ENCODE data around the gene ABCA12. TPM values are rescaled to one million over a fixed set of nuclear protein-coding genes. Genes with fewer than 3 reads are reported as not detected.

ABCA12 gene
- total and polyA plus RNA-seq, 2 of the 8 experiments (the other 6 are each of a cell fraction or from before 2014, with no cell fraction given), result not detected

- H3K56ac ChIP-seq (replicated peaks; ENCODE audit: insufficient read length, low read depth, low read length), result no peak overlapping the region
- H2BK20ac ChIP-seq (ENCODE audit: low read length), result no peak overlapping the region
- H2AK5ac ChIP-seq (ENCODE audit: low read depth, low read length), result no peak overlapping the region
- H3K18ac ChIP-seq (ENCODE audit: extremely low read depth, low read length), result no peak overlapping the region
- H3K79me2 ChIP-seq (ENCODE audit: control insufficient read depth in 1 of 2, insufficient read depth in 2 of 2, low read length in 2 of 2), result no peaks in the 10 kb centered on the region
- H4K8ac ChIP-seq (ENCODE audit: extremely low read depth, insufficient read depth, low read length), result no peak overlapping the region
- FAIRE-seq (no peak), DNase-seq (ENCODE audit: low read depth in 1 of 2, low spot score in 2 of 2) (no peak)
- no peak overlapping the region for H3K4ac ChIP-seq (replicated peaks; ENCODE audit: insufficient read length, low read depth, low read length)
- no peaks in the 10 kb centered on the region for H3K27me3 ChIP-seq (replicated peaks in 1 of 4; ENCODE audit: control insufficient read depth in 3 of 4, extremely low read depth in 1 of 4, insufficient read depth in 3 of 4, low read length in 3 of 4)
- H2BK15ac ChIP-seq (ENCODE audit: low read length), result no peak overlapping the region
- H3K36me3 ChIP-seq (ENCODE audit: control insufficient read depth in 2 of 4, insufficient read depth in 4 of 4, low read length in 3 of 4), result no peaks in the 10 kb centered on the region
- H2AFZ ChIP-seq (ENCODE audit: low read length), result no peak overlapping the region
- ChIA-PET CTCF (ENCODE audit: partially characterized antibody) (no interaction called here), POLR2A (ENCODE audit: partially characterized antibody) (no interaction called here)
- H3K14ac ChIP-seq (ENCODE audit: insufficient read length), result no peak overlapping the region
- no peak overlapping the region for H2BK12ac ChIP-seq (ENCODE audit: low read depth, low read length)
- no peak overlapping the region for H2BK5ac ChIP-seq (ENCODE audit: low read depth, low read length)
- no peak overlapping the region for H4K5ac ChIP-seq (ENCODE audit: insufficient read length, low read depth, low read length)
- H3K9ac ChIP-seq (replicated peaks in 1 of 4; ENCODE audit: extremely low read depth in 1 of 4, low read depth in 3 of 4, low read length in 3 of 4), result peak overlapping the region in 1 of 4 experiments; percentile 34; a peak in 1 of 7 replicates
- H3K27ac ChIP-seq (ENCODE audit: low read depth, low read length), result no peak overlapping the region
- H4K91ac ChIP-seq (replicated peaks; ENCODE audit: insufficient read length, low read length), result no peak overlapping the region
- no peak overlapping the region for H2BK120ac ChIP-seq (replicated peaks; ENCODE audit: low read depth, low read length)
- H3K79me1 ChIP-seq (ENCODE audit: low read depth, low read length), result no peaks in the 10 kb centered on the region
- no peaks in the 10 kb centered on the region for H3K23me2 ChIP-seq (ENCODE audit: low read depth, low read length)
- H4K20me1 ChIP-seq (replicated peaks in 1 of 2; ENCODE audit: control insufficient read depth in 1 of 2, insufficient read depth in 2 of 2, low read length in 2 of 2), result no peaks in the 10 kb centered on the region
- H3K9me3 ChIP-seq (ENCODE audit: insufficient read depth in 2 of 2, low read depth in 1 of 2, low read length in 1 of 2), result no peaks in the 10 kb centered on the region
- H3K23ac ChIP-seq (ENCODE audit: insufficient read length), result no peak overlapping the region
- WGBS, 2 experiments (ENCODE audit: extremely low coverage in 1 of 2, insufficient coverage in 1 of 2, insufficient read length in 1 of 2, insufficient replicate concordance in 2 of 2, low coverage in 1 of 2, low lambda C conversion rate in 2 of 2, missing lambda C conversion rate in 1 of 2), result 66% methylated on average over 4 of the region's 4 CpGs; no CpG with 5 or more reads in 1 of the 2 experiments
- no peak overlapping the region for H3K4me2 ChIP-seq (ENCODE audit: insufficient read depth in 1 of 2, low read depth in 2 of 2, low read length in 2 of 2)
- peaks cover 0 to 3% (median 0%) of the 10 kb centered on the region in 4 experiments; a peak in 1 of 7 replicates for H3K4me1 ChIP-seq (replicated peaks in 1 of 4; ENCODE audit: control insufficient read depth in 3 of 4, insufficient read depth in 4 of 4, low read length in 3 of 4)
- H3K4me3 ChIP-seq (ENCODE audit: extremely low read depth in 1 of 4, insufficient read depth in 2 of 4, low read depth in 3 of 4, low read length in 4 of 4), result no peak overlapping the region
- no peak for TF ChIP-seq TBP (IDR thresholded peaks at IDR 0.05; ENCODE audit: low read depth, low read length)
- TF ChIP-seq TAF1 (IDR thresholded peaks at IDR 0.05; ENCODE audit: low read depth, low read length), result no peak
- TF ChIP-seq GTF2F1 (IDR thresholded peaks at IDR 0.05; ENCODE audit: borderline replicate concordance, low read depth, low read length), result no peak
- no peak for TF ChIP-seq ATF2 (IDR thresholded peaks at IDR 0.05; ENCODE audit: low read length)
- no peak for TF ChIP-seq JUND (IDR thresholded peaks at IDR 0.05; ENCODE audit: low read length)
- TF ChIP-seq CHD2 (IDR thresholded peaks at IDR 0.05; ENCODE audit: low read length), result no peak
- no peak for TF ChIP-seq RNF2 (IDR thresholded peaks at IDR 0.05; ENCODE audit: borderline replicate concordance, low read depth, low read length, missing control alignments, poor library complexity, severe bottlenecking)
- no peak for TF ChIP-seq SIX5 (IDR thresholded peaks at IDR 0.05; ENCODE audit: low read depth, low read length)
- no peak for TF ChIP-seq TAF7 (optimal IDR thresholded peaks at IDR 0.05; ENCODE audit: borderline replicate concordance, low read depth, low read length)
- TF ChIP-seq NRF1 (IDR thresholded peaks at IDR 0.05; ENCODE audit: low read depth, low read length), result no peak
- TF ChIP-seq EGR1 (IDR thresholded peaks at IDR 0.05; ENCODE audit: borderline replicate concordance, low read depth, low read length), result no peak
- TF ChIP-seq YY1 (IDR thresholded peaks at IDR 0.05; ENCODE audit: low read depth, low read length), result no peak
- TF ChIP-seq KDM5A (IDR thresholded peaks at IDR 0.05; ENCODE audit: low read length), result no peak
- TF ChIP-seq CHD1 (IDR thresholded peaks at IDR 0.05; ENCODE audit: low read depth, low read length), result no peak
Observed at GRCh38 chr2:215003001-215003400, 135.4 kb downstream of the ABCA12 start.
